Stimulated activated CD4-positive, alpha-beta T cell treated with anti-CD3 and anti-CD28 coated beads, Interleukin-2, amount 100 ng/mL, for 24 hours (primary cell): ENCODE data around the gene GNMT.
"Not testable (repeated sequence)": the region's sequence is repeated elsewhere in the genome, so short reads cannot be mapped to it uniquely, and the experiment has no call there.

Experiments used
- DNase-seq, 2 donors: peaks; one replicate each; pipeline ENCODE4 v3.0.0-alpha.2; 2020

GNMT gene

DNA sequence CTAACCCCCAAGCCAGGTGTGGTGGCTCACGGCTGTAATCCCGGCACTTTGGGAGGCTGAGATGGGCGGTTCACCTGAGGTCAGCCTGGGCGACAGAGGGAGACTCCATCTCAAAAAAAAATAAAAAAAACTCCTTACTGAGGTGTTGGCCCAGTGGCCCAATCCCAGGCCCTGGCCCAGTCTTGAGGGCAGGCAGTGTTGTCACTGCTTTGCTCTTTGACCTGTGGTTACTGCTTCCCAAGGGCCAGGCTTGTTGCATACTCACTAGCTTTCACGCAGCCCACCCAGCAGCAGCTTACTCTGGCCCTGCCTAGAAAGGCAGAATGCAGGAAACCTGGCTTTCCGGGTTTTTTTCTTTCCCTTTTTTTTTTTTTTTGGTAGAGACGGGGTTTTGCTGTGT, 18.1 kb upstream of the GNMT start:
- no peak for DNase-seq

- no peak for DNase-seq
These were observed 12.6 kb upstream of the GNMT start for GRCh38 chr6:42947950-42948349.

DNA sequence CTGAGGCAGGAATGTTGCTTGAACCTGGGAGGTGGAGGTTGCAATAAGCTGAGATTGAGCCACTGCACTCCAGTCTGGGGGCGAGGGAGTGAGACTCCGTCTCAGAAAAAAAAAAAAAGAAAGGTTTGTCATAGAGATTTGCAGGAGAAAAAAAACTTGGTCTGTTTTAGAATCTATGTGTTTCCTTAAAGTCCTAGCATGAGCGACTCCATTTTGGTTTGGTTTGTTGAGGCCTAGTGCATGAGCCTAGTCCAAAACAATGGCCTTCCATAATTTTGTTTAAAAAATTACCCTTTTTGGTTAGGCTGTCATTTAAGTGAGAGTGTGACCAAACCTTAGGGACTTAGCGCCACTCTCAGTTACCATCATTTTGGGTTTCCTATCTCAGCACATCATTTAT, 8.2 kb upstream of the GNMT start:
- no peak for DNase-seq

DNA sequence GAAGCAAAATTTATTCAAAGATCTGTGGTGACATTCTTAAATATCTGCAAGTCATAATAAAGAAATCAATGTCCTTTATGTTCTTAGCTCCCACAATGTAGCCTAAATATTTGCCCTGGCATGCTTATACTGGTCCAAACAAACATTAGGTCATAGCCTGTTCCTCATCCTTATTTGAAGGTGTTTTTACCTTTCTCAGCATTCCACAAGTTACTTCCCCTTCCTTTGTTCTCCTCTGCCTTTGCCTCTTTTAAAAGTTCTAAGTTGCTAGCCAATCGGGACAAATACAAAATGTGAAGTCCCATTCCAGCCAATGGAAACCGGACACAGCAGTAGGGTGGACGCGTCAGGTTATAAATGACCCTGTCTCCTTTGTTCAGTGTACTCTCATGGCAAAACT, 6.1 kb upstream of the GNMT start:
- not testable (repeated sequence) for DNase-seq

DNA sequence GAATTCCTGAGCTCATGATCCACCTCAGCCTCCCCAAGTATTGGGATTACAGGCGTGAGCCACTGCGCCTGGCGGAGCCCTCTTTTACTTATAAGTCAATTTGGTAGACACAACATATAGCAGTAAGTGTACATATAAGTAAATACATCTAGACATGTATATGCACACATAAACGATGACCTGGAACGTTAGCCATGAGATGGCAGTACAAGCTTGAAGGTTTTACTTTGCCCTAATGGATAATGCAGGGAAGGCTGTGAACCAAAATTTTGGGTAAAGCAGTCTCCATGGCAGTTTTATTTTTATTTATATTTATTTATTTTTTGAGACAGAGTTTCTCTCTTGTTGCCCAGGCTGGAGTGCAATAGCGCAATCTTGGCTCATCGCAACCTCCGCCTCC, 2.4 kb upstream of the GNMT start:
- DNase-seq = no peak

DNA sequence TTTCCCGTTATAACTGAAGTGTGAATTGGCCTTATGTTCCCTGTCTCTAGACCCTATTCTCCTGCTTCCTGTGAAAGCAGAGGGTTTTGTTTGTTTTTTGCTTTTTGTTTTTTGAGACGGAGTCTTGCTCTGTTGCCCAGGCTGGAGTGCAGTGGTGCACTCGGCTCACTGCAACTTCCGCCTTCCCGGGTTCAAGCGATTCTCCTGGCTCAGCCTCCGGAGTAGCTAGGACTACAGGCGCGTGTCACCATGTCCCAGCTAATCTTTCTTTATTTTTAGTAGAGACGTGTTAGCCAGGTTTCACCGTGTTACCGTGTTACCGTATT, 674 bp upstream of the GNMT start:
- no peak for DNase-seq

DNA sequence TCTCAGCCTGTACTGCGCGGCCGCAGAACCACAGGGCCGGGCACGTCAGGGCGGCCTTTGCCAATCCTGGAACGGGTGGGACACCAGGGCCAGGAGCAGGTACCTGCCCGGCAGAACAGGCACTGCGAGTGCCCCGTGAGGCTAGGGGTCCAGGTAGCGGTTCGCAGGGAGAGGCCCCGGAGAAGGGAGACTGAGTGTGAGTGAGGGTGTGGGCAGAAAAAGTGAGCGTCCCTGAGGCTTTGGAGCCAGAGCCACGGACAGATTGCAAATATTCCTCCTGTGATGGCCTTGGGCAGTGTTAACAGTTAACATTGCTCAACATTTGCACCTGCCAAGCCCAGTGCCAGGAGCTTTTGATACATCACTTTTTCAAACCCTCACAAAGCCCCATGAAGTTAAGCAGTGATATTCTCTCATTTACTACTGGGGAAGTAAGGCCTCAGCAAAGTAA, 491 bp downstream of the GNMT start:
- DNase-seq = no peak

GRCh38 chr6:42962096-42962495, 1.5 kb downstream of the GNMT start:
- no peak for DNase-seq

- DNase-seq = no peak
These were observed 2.1 kb downstream of the GNMT start for GRCh38 chr6:42962502-42963178.

GRCh38 chr6:42963179-42963854, 2.8 kb downstream of the GNMT start:
- no peak for DNase-seq

DNA sequence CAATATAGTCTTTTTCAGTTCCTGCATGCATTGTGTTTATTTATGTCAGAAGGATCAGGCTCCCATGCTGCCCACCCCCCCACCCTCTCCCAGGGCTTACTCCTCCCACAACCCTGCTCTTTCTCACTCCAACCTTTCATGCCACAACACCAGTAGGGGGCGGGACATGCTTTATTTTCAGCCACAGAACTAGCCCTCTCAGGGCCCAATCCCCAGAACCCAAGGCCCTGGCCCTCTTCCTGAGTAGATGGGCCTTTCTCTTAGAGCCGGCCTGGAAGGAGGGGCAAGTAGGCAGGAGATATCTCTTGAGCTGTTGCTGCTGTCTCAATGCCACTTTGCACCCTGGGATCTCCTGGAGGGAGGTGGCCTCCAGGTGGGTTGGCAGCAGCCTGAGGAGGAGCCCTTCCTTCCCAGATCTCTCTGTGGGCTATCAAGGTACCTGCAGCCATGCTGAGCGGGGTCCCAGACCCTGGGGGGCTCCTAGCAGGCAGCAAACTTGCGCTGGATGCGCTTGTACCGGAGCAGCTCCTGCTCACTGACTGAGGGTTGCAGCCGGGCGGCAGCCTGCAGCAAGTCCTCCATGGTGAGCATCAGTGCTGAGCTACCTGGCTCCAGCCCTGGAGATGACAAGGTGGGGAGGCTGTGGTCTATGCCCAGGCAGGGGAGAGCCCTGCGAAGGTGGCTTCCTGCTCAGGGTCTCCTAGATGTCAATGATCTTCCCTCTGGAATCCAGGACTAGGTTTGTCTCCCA, 3.5 kb downstream of the GNMT start:
- peak; percentile 39 to 41 for DNase-seq

DNA sequence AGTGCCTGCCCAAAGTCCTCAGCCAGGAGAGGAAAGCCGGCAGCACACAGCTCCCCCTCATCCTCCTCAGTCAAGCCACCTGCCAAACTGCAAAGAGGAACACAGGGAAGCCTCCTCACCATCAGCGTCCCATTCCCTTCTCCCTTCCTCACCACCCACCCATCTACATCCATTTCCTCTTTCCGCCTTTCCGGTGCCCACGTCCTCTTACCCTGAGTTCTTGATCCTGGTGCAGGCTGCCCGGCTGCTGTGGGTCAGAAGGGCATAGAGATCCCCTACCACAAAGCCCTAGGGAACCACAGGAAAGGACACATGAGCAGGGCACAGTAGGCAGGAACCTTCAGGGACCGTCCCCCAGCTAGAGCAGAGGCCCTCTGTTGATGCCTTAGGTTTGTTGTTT, 6.0 kb downstream of the GNMT start:
- DNase-seq = no peak

DNA sequence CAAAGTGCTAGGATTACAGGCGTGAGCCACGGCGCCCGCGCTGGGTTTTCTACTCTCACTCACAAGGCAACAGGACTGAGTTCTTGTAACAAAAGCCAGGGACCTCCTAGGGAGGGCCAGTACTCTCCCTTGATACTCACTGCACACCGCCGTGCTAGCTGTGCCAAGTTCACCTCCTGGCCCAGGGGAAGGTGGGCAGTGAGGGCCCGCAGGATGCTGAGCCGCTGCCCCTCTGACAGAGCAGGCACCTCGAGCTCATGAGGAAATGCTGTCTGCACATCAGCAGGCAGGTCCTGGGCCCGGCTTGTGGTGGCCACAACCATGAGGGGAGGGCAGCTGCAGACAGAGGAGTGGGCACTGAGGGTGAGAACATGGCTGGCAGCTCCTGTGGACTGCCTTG, 6.7 kb downstream of the GNMT start:
- no peak for DNase-seq

GRCh38 chr6:42968126-42968701, 7.7 kb downstream of the GNMT start:
- DNase-seq = no peak

DNA sequence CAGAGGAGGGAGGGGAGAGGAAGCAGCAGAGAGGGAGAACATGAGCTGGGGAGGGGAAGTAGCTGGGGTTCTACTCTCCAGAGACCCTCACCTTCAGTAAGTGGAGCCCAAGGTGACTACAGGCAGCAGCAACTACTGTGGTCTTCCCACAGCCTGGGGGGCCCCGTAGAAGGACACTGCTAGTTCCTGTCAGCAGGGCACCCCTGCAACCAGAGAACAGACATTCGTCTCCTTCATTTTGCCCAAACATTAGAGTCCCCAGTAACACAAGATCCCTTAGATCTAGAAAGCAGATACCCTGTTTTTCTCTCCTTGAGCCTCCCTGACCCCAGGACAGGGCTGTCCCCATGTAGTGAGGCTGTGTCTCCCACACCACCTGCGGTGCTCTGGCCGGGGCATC, 8.2 kb downstream of the GNMT start:
- DNase-seq = no peak

DNA sequence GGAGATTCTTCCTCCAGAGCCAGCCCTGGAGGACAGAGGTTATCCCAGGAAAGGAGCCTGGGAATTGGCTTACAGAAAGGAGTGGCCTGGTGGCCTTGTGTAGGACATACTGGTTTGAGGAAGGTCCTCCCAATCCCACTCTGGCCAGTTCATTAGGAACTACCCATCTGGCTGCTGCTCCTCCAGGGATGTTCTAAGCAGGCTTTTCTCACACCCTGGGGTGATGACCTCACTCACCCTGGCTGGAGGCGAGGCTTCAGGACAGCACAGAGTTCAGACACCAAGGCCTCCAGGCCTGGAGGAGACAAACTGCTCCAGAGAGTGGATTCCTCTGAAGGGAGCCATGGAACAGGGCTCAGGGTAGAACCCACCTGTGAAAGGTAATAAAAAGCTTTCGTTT, 8.9 kb downstream of the GNMT start:
- DNase-seq = no peak

GRCh38 chr6:42969934-42970333, 9.4 kb downstream of the GNMT start:
- no peak for DNase-seq

DNA sequence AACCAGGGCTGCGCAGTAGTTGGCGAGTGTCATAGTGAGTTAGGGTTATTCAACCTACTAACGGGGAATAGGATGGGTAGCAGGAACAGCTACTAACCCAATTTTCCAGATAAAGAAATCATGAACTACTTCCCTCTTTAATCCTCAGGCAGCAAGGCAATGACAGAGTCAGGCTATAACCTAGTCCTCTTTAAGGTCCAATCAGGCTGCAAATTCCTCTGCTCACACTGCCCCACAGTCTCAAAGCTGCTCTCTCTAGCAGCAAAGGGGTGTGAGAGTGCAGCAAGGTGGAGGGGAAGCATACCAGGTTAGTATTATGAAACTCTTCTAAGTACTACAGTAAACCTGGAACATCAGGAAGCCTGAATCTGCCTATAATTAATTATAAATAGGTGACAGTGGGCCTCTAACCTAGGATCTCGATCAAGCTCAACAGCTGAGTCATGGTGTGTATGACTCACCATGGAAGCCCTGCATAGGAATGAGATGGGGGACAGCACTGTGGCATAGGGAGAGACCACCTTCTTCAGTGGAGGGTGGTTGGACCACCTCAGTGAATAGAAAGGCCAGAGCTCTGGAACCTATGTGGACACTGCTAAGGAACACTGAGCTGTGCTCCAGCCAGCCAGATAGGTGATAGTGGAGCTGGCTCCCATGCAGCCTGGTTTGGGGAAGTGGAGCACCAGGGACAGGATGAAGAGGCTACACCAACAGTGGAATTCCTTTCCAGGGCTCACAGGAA, 10.5 kb downstream of the GNMT start:
- no peak for DNase-seq

GRCh38 chr6:42971746-42972327, 11.3 kb downstream of the GNMT start:
- DNase-seq = no peak

- no peak for DNase-seq
These were observed 13.4 kb downstream of the GNMT start for GRCh38 chr6:42973926-42974325.

DNA sequence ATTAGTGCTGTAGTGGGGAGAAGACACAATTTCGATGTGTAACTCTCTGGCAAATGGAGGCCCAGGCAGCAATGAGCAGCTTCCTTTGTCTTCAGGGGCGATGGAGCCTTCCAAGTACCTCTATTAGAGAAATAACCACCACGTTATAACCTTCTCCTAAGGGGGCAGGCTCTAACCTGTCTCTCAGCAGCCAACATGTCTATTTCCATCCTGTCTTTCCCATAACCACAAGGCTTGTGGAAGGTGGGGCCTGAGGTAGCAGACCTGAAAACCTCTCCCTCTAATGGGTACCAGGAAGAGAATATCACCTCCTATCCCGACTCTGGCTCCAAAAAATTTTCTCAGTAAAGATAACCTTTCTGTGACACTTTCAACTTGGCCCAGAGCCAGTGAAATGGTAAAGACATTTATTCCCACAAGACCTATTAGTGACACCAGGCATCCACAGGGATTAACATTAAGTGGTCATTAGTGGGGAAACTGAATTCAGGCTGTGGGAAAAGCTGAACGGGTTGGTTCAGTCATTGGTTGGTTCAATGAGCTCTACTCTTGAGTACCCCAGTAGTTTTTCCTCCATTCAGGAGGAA, 14.5 kb downstream of the GNMT start:
- no peak for DNase-seq

DNA sequence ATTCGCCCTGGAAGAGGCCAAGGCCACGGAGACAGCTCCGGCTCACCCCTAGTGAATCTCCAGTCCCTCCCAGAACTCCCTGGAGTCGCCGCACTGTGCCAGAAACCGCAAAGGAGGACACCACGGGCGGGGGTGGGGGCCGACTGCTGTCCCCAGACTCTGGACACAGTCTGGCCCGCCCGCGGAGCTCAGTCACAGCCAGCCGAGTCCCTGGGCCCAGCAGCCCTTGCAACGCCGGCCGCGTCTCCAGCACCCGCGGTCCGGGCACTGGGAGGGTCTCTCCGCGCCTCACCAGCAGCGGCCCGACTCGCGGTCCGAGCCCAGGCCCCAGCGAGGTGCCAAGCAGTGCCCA, 17.9 kb downstream of the GNMT start:
- DNase-seq = peak; percentile 31 to 35
